Adrenal gland (tissue), 12 donors: Measurements from ENCODE around the gene HAPLN1. TPM values are rescaled to one million over a fixed set of nuclear protein-coding genes. Genes with fewer than 3 reads are reported as not detected.
"Not testable (repeated sequence)": the region's sequence is repeated elsewhere in the genome, so short reads cannot be mapped to it uniquely, and the experiment has no call there.

Experiments used
- DNase-seq, 7 donors: peaks; one replicate each; pipeline ENCODE4 v3.0.0-alpha.2; 2019 to 2020
- H3K27ac ChIP-seq, 5 donors: fragments of 200-600 bp; sonication (generic) in 4 of 5; 1 replicate in 3 of 5; 2 replicates in 2 of 5; pipeline versions ENCODE4 v1.5.1 to v1.8.0; 2016 to 2020; ENCODE audit warnings: mild to moderate bottlenecking in 1 of 5
- H3K27me3 ChIP-seq: fragments of 200-600 bp; 2 replicates; pipeline ENCODE4 v1.8.0; 2021
- H3K36me3 ChIP-seq, 2 donors: fragments of 200-600 bp; replicated peaks in 1 of 2; 1 replicate in 1 of 2; 2 replicates in 1 of 2; pipeline versions ENCODE4 v1.5.1 to v1.8.0; 2018 to 2022
- H3K4me1 ChIP-seq, 2 donors: fragments of 200-600 bp; replicated peaks in 1 of 2; 1 replicate in 1 of 2; 2 replicates in 1 of 2; pipeline versions ENCODE4 v1.5.1 to v1.8.0; 2018 to 2021
- H3K4me3 ChIP-seq, 4 donors: fragments of 200-600 bp; sonication (generic) in 3 of 4; one replicate each; pipeline ENCODE4 v1.5.1; 2016 to 2018
- H3K9me3 ChIP-seq, 3 donors: fragments of 200-600 bp; sonication (generic) in 1 of 3; replicated peaks in 1 of 3; 1 replicate in 2 of 3; 2 replicates in 1 of 3; pipeline versions ENCODE4 v1.5.1 to v1.8.0; 2016 to 2021
- POLR2A ChIP-seq, 2 donors: fragments of 450-650 bp; IDR thresholded peaks; one replicate each; pipeline ENCODE4 v1.6.1; 2017; ENCODE audit warnings: antibody characterized with exemption in 2 of 2, mild to moderate bottlenecking in 2 of 2, moderate library complexity in 1 of 2
- WGBS, 4 donors: extraction: QIAGEN DNeasy Blood & Tissue Kit in 2 of 4; methylation state at CpG; one replicate each; pipeline versions ENCODE4 v1.1.5 to v1.1.7; 2013 to 2017; 5-methylcytosine and 5-hydroxymethylcytosine counted together
- intact Hi-C, 2 donors: fragments of 100-400 bp; cut with DNase I; formaldehyde crosslinking; loops; one replicate each; pipeline versions ENCODE4 v1.14.1 to v1.15.0; 2022 to 2023
- polyA plus RNA-seq, 3 donors: library from polyadenylated mRNA; stranded (reverse); fragments of 200-250 nt in 2 of 3; fragments of 350-450 nt in 1 of 3; fragmentation: Illumina TruSeq in 1 of 3; extraction: RNeasy Lipid Tissue Mini Kit (QIAGEN cat#74804) in 1 of 3; gene quantifications; one replicate each; pipeline ENCODE4 v1.2.3, GENCODE V29; 2013 to 2014
- total RNA-seq, 9 donors: library from RNA; depleted of rRNA in 4 of 9; stranded (reverse); fragments of >200 nt in 4 of 9; fragments of 120-200 nt in 1 of 9; fragmentation: NEBNext Ultra II Directional in 1 of 9; extraction: Animal tissue kit (Norgen Biotek cat#: 25700) in 1 of 9; gene quantifications; one replicate each; pipeline versions ENCODE4 v1.1.0 to v1.2.4, GENCODE V29; 2013 to 2023
- TF ChIP-seq, protein P1 (sequence below), 6 experiments: fragments of 450-650 bp in 4 of 6; fragments of 200-600 bp in 2 of 6; sonication (generic) in 1 of 6; IDR thresholded peaks; 1 replicate in 5 of 6; 2 replicates in 1 of 6; pipeline versions ENCODE4 v1.5.1 to v1.8.0; 2016 to 2021; ENCODE audit warnings: antibody characterized with exemption in 6 of 6, mild to moderate bottlenecking in 2 of 6, moderate library complexity in 1 of 6
- donor health status: healthy with polysubstance abuse.
- donor health status: Bipolar disorder and iron deficiency.
- donor health status: DM: yes; HTN: yes; CAD: no.
- donor health status: DM: no; HTN: no; CAD: no.
- donor health status: DM: no; HTN: no; CAD: no.
- donor health status: DM: yes; HTN: yes; CAD: no.

HAPLN1 gene
- total and polyA plus RNA-seq, 12 donors: 0.11 TPM; not detected in 11

DNA sequence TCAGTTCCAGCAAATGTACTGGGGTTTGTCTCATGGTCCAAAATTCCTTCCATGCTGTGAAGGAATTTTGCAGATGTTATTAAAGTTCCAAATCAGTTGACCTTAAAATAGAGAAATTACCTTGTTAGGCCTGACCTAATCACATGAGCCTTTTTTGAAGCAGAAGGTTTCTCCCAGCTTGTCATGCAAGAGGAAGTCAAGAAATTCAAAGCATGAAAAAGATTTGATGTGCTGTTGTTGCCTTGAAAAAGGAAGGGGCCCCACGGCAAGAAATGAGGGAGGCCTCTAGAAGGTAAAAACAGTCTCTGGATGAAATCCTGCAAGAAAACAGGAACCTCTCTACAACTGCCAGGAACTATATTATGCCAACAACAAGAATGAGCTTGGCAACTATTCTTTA is 24.2 kb upstream of the HAPLN1 start:
- no peak overlapping the region for H3K27ac ChIP-seq
- no peak for TF ChIP-seq POLR2A (IDR thresholded peaks at IDR 0.05)
- TF ChIP-seq, protein P1, sequence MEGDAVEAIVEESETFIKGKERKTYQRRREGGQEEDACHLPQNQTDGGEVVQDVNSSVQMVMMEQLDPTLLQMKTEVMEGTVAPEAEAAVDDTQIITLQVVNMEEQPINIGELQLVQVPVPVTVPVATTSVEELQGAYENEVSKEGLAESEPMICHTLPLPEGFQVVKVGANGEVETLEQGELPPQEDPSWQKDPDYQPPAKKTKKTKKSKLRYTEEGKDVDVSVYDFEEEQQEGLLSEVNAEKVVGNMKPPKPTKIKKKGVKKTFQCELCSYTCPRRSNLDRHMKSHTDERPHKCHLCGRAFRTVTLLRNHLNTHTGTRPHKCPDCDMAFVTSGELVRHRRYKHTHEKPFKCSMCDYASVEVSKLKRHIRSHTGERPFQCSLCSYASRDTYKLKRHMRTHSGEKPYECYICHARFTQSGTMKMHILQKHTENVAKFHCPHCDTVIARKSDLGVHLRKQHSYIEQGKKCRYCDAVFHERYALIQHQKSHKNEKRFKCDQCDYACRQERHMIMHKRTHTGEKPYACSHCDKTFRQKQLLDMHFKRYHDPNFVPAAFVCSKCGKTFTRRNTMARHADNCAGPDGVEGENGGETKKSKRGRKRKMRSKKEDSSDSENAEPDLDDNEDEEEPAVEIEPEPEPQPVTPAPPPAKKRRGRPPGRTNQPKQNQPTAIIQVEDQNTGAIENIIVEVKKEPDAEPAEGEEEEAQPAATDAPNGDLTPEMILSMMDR (IDR thresholded peaks at IDR 0.05): no peak
- no peaks in the 10 kb centered on the region for H3K27me3 ChIP-seq
- H3K36me3 ChIP-seq: no peaks in the 10 kb centered on the region
- no peaks in the 10 kb centered on the region for H3K4me1 ChIP-seq
- H3K4me3 ChIP-seq: no peak overlapping the region
- DNase-seq: no peak
- intact Hi-C loops: no loop called here
- H3K9me3 ChIP-seq: peaks cover 0 to 8% (median 0%) of the 10 kb centered on the region in 3 donors
- 13 to 47% (median 35%) methylated on average over 1 of the region's 1 CpG for WGBS, 4 donors

DNA sequence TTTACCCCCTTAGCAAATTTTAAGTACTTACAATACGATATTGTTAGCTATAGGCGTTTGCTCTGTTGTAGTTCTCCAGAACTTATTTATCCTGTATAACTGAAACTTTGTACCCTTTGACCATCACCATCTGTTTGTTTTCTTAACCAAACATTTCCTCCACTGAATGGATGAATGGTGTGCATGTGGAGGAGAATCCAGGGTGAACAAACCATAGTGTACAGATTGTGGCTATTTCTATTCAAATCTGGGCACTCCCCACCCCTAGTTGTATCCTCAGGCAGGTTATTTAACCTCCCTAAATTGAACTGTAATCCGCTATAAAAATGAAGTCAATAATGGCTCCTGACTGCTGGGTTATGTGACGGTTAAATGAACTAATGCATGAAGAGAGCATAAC is 21.4 kb upstream of the HAPLN1 start:
- DNase-seq: no peak
- Histone ChIP-seq H3K4me3 (no peak overlapping the region), H3K36me3 (no peaks in the 10 kb centered on the region), H3K9me3 (no peaks in the 10 kb centered on the region), H3K4me1 (no peaks in the 10 kb centered on the region), H3K27me3 (no peaks in the 10 kb centered on the region), H3K27ac (no peak overlapping the region)
- WGBS, 4 donors: 78 to 86% (median 80%) methylated on average over 4 of the region's 4 CpGs
- intact Hi-C loops: no loop called here
- TF ChIP-seq, protein P1 (IDR thresholded peaks at IDR 0.05): no peak
- no peak for TF ChIP-seq POLR2A (IDR thresholded peaks at IDR 0.05)

DNA sequence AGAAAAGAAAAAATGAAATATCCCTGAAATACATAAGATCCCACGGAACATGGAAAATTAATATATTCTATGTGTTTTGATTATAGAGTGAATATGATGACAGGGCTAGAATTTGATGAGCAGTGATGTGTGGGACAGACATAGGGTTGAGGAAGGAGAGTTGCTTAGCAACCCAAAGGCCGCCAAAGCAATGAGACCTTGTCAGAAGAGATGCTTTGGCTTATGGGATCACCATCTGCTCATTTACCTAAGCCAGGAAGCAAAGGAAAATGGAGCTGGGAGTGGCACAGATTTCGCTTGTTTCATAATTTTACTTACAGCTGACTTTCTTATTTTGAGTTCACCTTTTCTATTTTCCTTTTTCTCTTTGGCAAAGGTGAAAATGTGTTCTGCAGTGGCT is 20.9 kb upstream of the HAPLN1 start:
- Histone ChIP-seq H3K4me1 (no peaks in the 10 kb centered on the region), H3K9me3 (no peaks in the 10 kb centered on the region), H3K36me3 (no peaks in the 10 kb centered on the region), H3K27me3 (no peaks in the 10 kb centered on the region), H3K27ac (no peak overlapping the region), H3K4me3 (no peak overlapping the region)
- 76 to 84% (median 80%) methylated on average over 3 of the region's 3 CpGs for WGBS, 4 donors
- DNase-seq: no peak
- intact Hi-C loops: no loop called here
- TF ChIP-seq, protein P1 (IDR thresholded peaks at IDR 0.05): no peak
- TF ChIP-seq POLR2A (IDR thresholded peaks at IDR 0.05): no peak

DNA sequence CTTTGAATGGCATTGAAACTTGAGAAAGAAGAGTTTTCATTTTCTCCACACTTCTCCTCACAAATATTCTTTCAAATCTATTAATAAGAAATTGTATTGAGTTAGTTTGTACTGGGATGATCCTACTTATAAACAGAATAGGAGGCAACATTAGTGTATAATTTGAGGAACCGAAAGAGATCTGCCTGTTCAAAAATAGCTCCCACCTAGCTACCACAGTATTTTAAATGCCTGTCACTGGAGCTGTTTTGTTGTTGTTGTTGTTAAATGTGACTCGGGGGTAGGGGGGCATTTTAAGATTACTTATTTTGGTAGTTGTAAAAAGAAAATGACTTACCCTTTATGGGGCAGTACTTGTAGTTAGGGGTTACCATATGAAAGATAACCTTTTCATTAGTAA is 20.1 kb upstream of the HAPLN1 start:
- intact Hi-C loops: no loop called here
- TF ChIP-seq, protein P1 (IDR thresholded peaks at IDR 0.05): no peak

DNA sequence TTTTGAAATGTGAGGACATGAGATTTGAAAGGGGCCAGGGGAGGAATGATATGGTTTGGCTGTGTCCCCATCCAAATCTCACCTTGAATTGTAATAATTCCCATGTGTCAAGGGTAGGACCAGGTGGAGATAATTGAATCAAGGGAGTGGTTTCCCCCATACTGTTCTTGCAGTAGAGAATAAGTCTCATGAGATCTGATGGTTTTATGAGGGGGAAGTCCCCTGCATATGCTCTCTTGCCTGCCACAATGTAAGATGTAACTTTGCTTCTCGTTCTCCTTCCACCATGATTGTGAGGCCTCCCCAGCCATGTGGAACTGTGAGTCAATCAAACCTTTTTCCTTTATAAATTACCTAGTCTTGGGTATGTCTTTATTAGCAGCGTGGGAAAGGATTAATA is 15.5 kb upstream of the HAPLN1 start:
- H3K9me3 ChIP-seq, intact Hi-C loops, H3K4me1 ChIP-seq, H3K36me3 ChIP-seq, H3K27me3 ChIP-seq, DNase-seq, H3K27ac ChIP-seq, H3K4me3 ChIP-seq: not testable (repeated sequence)
- 65 to 88% (median 78%) methylated on average over 2 of the region's 2 CpGs for WGBS, 4 donors

More for the DNA sequence above, 20.1 kb upstream of the HAPLN1 start:
- no peaks in the 10 kb centered on the region for H3K9me3 ChIP-seq
- no peaks in the 10 kb centered on the region for H3K36me3 ChIP-seq
- H3K4me3 ChIP-seq: no peak overlapping the region
- no peaks in the 10 kb centered on the region for H3K27me3 ChIP-seq
- no peak overlapping the region for H3K27ac ChIP-seq
- no peak for DNase-seq
- H3K4me1 ChIP-seq: no peaks in the 10 kb centered on the region
- WGBS, 4 donors: 69 to 76% (median 72%) methylated on average over 2 of the region's 2 CpGs

DNA sequence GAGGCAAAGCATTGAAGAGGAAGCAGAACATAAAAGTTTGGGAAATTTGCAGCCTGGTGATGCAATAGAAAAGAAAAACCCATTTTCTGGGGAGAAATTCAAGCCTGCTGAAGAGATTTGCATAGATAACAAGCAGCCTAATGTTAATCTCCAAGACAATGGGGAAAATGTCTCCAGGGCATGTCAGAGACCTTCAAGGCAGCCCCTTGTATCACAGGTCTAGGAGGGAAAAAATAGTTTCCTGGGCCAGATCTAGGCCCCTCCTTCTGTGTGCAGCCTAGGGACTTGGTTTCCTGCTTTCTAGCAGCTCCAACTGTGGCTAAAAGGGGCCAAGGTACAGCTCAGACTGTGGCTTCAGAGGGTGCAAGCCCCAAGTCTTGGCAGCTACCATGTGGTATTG is 14.4 kb upstream of the HAPLN1 start:
- DNase-seq, H3K27me3 ChIP-seq, H3K4me3 ChIP-seq, intact Hi-C loops, H3K36me3 ChIP-seq, H3K9me3 ChIP-seq, H3K4me1 ChIP-seq, H3K27ac ChIP-seq: not testable (repeated sequence)
